DOHH2 (cell line): ENCODE results near the gene GLRX3.

ENCODE experiments used
- CTCF ChIP-seq: fragments of 200-600 bp; sonication (generic); IDR thresholded peaks from one replicate; pipeline ENCODE4 v1.5.1; 2014; ENCODE audit warnings: antibody characterized with exemption, mild to moderate bottlenecking, low read depth, low read length; ENCODE audit not compliant: poor library complexity, severe bottlenecking
- EZH2phosphoT487 ChIP-seq: fragments of 200-600 bp; sonication (generic); IDR thresholded peaks from 2 replicates; pipeline ENCODE4 v1.6.1; 2017; ENCODE audit warnings: borderline replicate concordance, mild to moderate bottlenecking, antibody characterized with exemption, low read length, moderate library complexity, mixed read lengths

- TF ChIP-seq CTCF (no peak), EZH2phosphoT487 (no peak)
Measured at GRCh38 chr10:130221456-130222375, 85.5 kb downstream of the GLRX3 start.
